Measurements from ENCODE around the gene CAMSAP1. TPM values are rescaled to one million over a fixed set of nuclear protein-coding genes. Genes with fewer than 3 reads are reported as not detected.

The CAMSAP1 gene
- total RNA-seq, 1 experiment from 2014 or later: 52.7 TPM

DNA sequence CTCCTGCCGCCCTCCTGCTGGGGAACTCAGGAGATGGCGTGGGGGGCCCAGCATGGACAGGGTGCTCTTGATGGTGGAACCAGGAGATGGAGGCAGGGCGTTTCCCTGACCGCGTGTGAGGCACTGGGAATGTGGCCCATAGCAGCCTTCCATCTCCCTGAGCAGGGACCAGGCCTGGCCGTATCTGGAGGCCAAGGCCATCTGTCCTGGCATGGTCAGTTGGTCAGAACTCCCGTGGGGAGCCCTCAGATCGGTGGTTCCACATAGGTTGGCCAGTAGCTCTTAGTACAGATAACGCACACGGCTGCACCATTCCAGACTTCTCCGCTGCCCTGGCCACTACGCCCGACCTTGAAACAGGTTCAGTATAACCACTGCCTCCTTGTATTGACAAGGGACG lies 127.8 kb downstream of the CAMSAP1 start:
- H3T11ph ChIP-seq (ENCODE audit: low read length): no peak overlapping the region
- no peak overlapping the region for H2AK5ac ChIP-seq (ENCODE audit: insufficient read length, low read length)
- H3K79me1 ChIP-seq (ENCODE audit: insufficient read depth, low read depth, low read length, poor library complexity, severe bottlenecking): no peaks in the 10 kb centered on the region
- TF ChIP-seq, protein P1, sequence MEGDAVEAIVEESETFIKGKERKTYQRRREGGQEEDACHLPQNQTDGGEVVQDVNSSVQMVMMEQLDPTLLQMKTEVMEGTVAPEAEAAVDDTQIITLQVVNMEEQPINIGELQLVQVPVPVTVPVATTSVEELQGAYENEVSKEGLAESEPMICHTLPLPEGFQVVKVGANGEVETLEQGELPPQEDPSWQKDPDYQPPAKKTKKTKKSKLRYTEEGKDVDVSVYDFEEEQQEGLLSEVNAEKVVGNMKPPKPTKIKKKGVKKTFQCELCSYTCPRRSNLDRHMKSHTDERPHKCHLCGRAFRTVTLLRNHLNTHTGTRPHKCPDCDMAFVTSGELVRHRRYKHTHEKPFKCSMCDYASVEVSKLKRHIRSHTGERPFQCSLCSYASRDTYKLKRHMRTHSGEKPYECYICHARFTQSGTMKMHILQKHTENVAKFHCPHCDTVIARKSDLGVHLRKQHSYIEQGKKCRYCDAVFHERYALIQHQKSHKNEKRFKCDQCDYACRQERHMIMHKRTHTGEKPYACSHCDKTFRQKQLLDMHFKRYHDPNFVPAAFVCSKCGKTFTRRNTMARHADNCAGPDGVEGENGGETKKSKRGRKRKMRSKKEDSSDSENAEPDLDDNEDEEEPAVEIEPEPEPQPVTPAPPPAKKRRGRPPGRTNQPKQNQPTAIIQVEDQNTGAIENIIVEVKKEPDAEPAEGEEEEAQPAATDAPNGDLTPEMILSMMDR (conservative IDR thresholded peaks at IDR 0.05): no peak
- Mint-ChIP-seq H3K4me1 (no peaks in the 10 kb centered on the region), H3K4me3 (no peak overlapping the region), H3K27me3 (ENCODE audit: low read depth) (no peaks in the 10 kb centered on the region; the same call in 1 of the 2 replicates), H3K36me3 (ENCODE audit: insufficient read depth in 1 of 3, low read depth in 3 of 3) (no peaks in the 10 kb centered on the region), H3K27ac (no peak overlapping the region), H3K9me3 (no peaks in the 10 kb centered on the region)
- H2BK15ac ChIP-seq (ENCODE audit: low read depth, low read length): no peak overlapping the region
- H2AFZ ChIP-seq (ENCODE audit: low read length): no peak overlapping the region
- no peak overlapping the region; the same call in 1 of the 2 replicates for H3K14ac ChIP-seq (ENCODE audit: insufficient read depth, low read length)
- no peaks in the 10 kb centered on the region for H3K79me2 ChIP-seq (ENCODE audit: insufficient read depth, low read length)
- H3K4ac ChIP-seq (ENCODE audit: low read depth, low read length): no peak overlapping the region
- no peak overlapping the region for H3K56ac ChIP-seq (ENCODE audit: insufficient read length, low read depth, low read length)
- H3K18ac ChIP-seq (ENCODE audit: insufficient read length, low read depth, low read length): no peak overlapping the region
- H3K27ac ChIP-seq (ENCODE audit: insufficient read length, low read depth, low read length): no peak overlapping the region
- H3K4me1 ChIP-seq (ENCODE audit: insufficient read depth, low read length): no peaks in the 10 kb centered on the region
- H3K23me2 ChIP-seq (ENCODE audit: insufficient read length, low read depth, low read length, poor library complexity, severe bottlenecking): no peaks in the 10 kb centered on the region
- no peak overlapping the region for H4K5ac ChIP-seq (ENCODE audit: insufficient read length, low read depth, low read length)
- H2BK20ac ChIP-seq (ENCODE audit: low read depth, low read length, poor library complexity, severe bottlenecking): no peak overlapping the region
- H4K20me1 ChIP-seq (ENCODE audit: control insufficient read depth, insufficient read depth, insufficient read length): no peaks in the 10 kb centered on the region
- WGBS (ENCODE audit: extremely low coverage, insufficient read length, low lambda C conversion rate): no CpG with 5 or more reads among the region's 14 CpGs
- no peak overlapping the region for H2BK12ac ChIP-seq (ENCODE audit: insufficient read length, low read depth, low read length)
- no peak overlapping the region for H2BK5ac ChIP-seq (ENCODE audit: insufficient read length, low read length)
- no peak overlapping the region for H4K8ac ChIP-seq (replicated peaks; ENCODE audit: insufficient read length, low read depth, low read length)
- H3K9ac ChIP-seq (ENCODE audit: extremely low read depth, insufficient read length, low read length): no peak overlapping the region
- no peak for DNase-seq
- no peaks in the 10 kb centered on the region for H3K9me3 ChIP-seq (ENCODE audit: control insufficient read depth, low read depth, low read length)
- no peak overlapping the region for H3K23ac ChIP-seq (ENCODE audit: insufficient read length, low read depth, low read length)
- no peak overlapping the region for H4K91ac ChIP-seq (ENCODE audit: insufficient read length, low read depth, low read length)
- no peak overlapping the region for H3K4me2 ChIP-seq (ENCODE audit: insufficient read depth, insufficient read length, low read length)
- H3K27me3 ChIP-seq (ENCODE audit: insufficient read depth, low read length): no peaks in the 10 kb centered on the region
- no peak overlapping the region for H2BK120ac ChIP-seq (ENCODE audit: low read depth, low read length, poor library complexity, severe bottlenecking)

Measured in H9 (cell line).